Activated T-helper 1 cell treated with anti-CD3 and anti-CD28 coated beads, Interleukin-12 subunit alpha, Interleukin-12 subunit beta, Interleukin-2, Interleukin-4 antibody, amounts not matched to agents 30 ng/mL and 10 ng/mL and 1 ng/mL, durations not matched to agents 14 hours and 24 hours and 36 hours (primary cell): ENCODE data around the gene NCEH1. TPM values are rescaled to one million over a fixed set of nuclear protein-coding genes. Genes with fewer than 3 reads are reported as not detected.
"Not testable (repeated sequence)": the region's sequence is repeated elsewhere in the genome, so short reads cannot be mapped to it uniquely, and the experiment has no call there.

Experiments used
- DNase-seq: peaks from one replicate; pipeline ENCODE4 v3.0.0; 2021; ENCODE audit warnings: low spot score
- H3K27ac Mint-ChIP-seq: one replicate; pipeline ENCODE4 v1.8.0; 2021; ENCODE audit warnings: mild to moderate bottlenecking, mixed read lengths
- H3K27me3 Mint-ChIP-seq: one replicate; pipeline ENCODE4 v1.8.0; 2022; ENCODE audit warnings: mild to moderate bottlenecking, moderate library complexity, mixed read lengths; ENCODE audit not compliant: insufficient read depth
- H3K36me3 Mint-ChIP-seq: one replicate; pipeline ENCODE4 v1.8.0; 2021; ENCODE audit warnings: low read depth, mixed read lengths
- H3K4me1 Mint-ChIP-seq: one replicate; pipeline ENCODE4 v1.8.0; 2021; ENCODE audit warnings: low read depth, mixed read lengths
- H3K4me3 Mint-ChIP-seq: one replicate; pipeline ENCODE4 v1.8.0; 2021; ENCODE audit warnings: mild to moderate bottlenecking, moderate library complexity, mixed read lengths
- H3K9me3 Mint-ChIP-seq: one replicate; pipeline ENCODE4 v1.8.0; 2021; ENCODE audit warnings: mixed read lengths
- intact Hi-C: fragments of 100-400 bp; cut with micrococcal nuclease; formaldehyde crosslinking; loops from one replicate; pipeline ENCODE4 v1.15.1; 2024
- total RNA-seq: library from RNA; stranded (reverse); gene quantifications from 2 replicates; pipeline ENCODE4 v1.2.3, GENCODE V29; 2022

The NCEH1 gene
- total RNA-seq: 7.4 and 8.8 TPM in 2 replicates

GRCh38 chr3:172710664-172711453 lies at the start of gene NCEH1:
Gene NCEH1 (minus strand): TSS chr3:172711067. CDS start chr3:172710984, 83 bp downstream.
- Mint-ChIP-seq H3K36me3 (no peaks in the 10 kb centered on the region), H3K4me1 (peaks cover 20% of the 10 kb centered on the region), H3K27ac (no peak within 1 kb of the TSS), H3K4me3 (peak within 1 kb of the TSS; percentile 91), H3K9me3 (no peaks in the 10 kb centered on the region), H3K27me3 (peaks cover 14% of the 10 kb centered on the region)
- peak; percentile 69 for DNase-seq
- intact Hi-C loops: loop anchor here (1.0 to 2.0 kb wide), 3 partner anchors 38 to 118 kb away; partner anchors contain the start of gene ECT2

GRCh38 chr3:172760416-172760815 lies 49.5 kb upstream of the NCEH1 start:
- H3K9me3 Mint-ChIP-seq, H3K4me3 Mint-ChIP-seq, intact Hi-C loops, H3K27me3 Mint-ChIP-seq, DNase-seq: not testable (repeated sequence)
- H3K4me1 Mint-ChIP-seq: peaks cover 21% of the 10 kb centered on the region
- peaks cover 50% of the 10 kb centered on the region for H3K36me3 Mint-ChIP-seq
- peak overlapping the region; percentile 53 for H3K27ac Mint-ChIP-seq

- no peaks in the 10 kb centered on the region for H3K9me3 Mint-ChIP-seq
These were observed 42.3 kb upstream of the NCEH1 start for GRCh38 chr3:172753125-172753524.

GRCh38 chr3:172752651-172753050 lies 41.8 kb upstream of the NCEH1 start:
- H3K36me3 Mint-ChIP-seq: peaks cover 30% of the 10 kb centered on the region

More at GRCh38 chr3:172753125-172753524, 42.3 kb upstream of the NCEH1 start:
- peaks cover 34% of the 10 kb centered on the region for H3K36me3 Mint-ChIP-seq
- no peak for DNase-seq
- peak overlapping the region; percentile 13 for H3K27ac Mint-ChIP-seq
- no peaks in the 10 kb centered on the region for H3K27me3 Mint-ChIP-seq
- peak overlapping the region; percentile 94 for H3K4me3 Mint-ChIP-seq
- peaks cover 52% of the 10 kb centered on the region for H3K4me1 Mint-ChIP-seq
- intact Hi-C loops: loop anchor here (5.0 to 10.0 kb wide), 4 partner anchors 236 to 1886 kb away; partner anchors contain the start of gene EIF5A2

GRCh38 chr3:172751175-172751704 lies 40.4 kb upstream of the NCEH1 start:
- peaks cover 23% of the 10 kb centered on the region for H3K36me3 Mint-ChIP-seq
- H3K27me3 Mint-ChIP-seq: no peaks in the 10 kb centered on the region
- H3K9me3 Mint-ChIP-seq: no peaks in the 10 kb centered on the region
- no peak for DNase-seq
- intact Hi-C loops: loop anchor here (5.0 to 10.0 kb wide), 4 partner anchors 234 to 1884 kb away; partner anchors contain the start of gene EIF5A2
- H3K4me1 Mint-ChIP-seq: peaks cover 45% of the 10 kb centered on the region
- H3K27ac Mint-ChIP-seq: peak overlapping the region; percentile 97
- H3K4me3 Mint-ChIP-seq: peak overlapping the region; percentile 94

More at GRCh38 chr3:172752651-172753050, 41.8 kb upstream of the NCEH1 start:
- DNase-seq: no peak
- Mint-ChIP-seq H3K27me3 (no peaks in the 10 kb centered on the region), H3K9me3 (no peaks in the 10 kb centered on the region), H3K4me3 (peak overlapping the region; percentile 94), H3K4me1 (peaks cover 52% of the 10 kb centered on the region), H3K27ac (peak overlapping the region; percentile 14)
- intact Hi-C loops: loop anchor here (5.0 to 10.0 kb wide), 4 partner anchors 235 to 1885 kb away; partner anchors contain the start of gene EIF5A2

- Mint-ChIP-seq H3K27me3 (peaks cover 4% of the 10 kb centered on the region), H3K27ac (peak within 1 kb of the TSS; percentile 97), H3K4me3 (peak within 1 kb of the TSS; percentile 94), H3K9me3 (no peaks in the 10 kb centered on the region), H3K4me1 (peaks cover 38% of the 10 kb centered on the region), H3K36me3 (peaks cover 23% of the 10 kb centered on the region)
- DNase-seq: peak; percentile 97
- intact Hi-C loops: loop anchor here (1.0 to 10.0 kb wide), 9 partner anchors 39 to 1883 kb away; partner anchors contain the start of genes EIF5A2, FNDC3B, NCEH1 and TNIK
These were observed 39.7 kb upstream of the NCEH1 start, which contains the start of gene ECT2 for GRCh38 chr3:172750368-172751174. Gene ECT2 (plus strand): TSS chr3:172750726. CDS start chr3:172754531, 3,805 bp downstream.

GRCh38 chr3:172750069-172750367 lies 39.2 kb upstream of the NCEH1 start:
- peaks cover 4% of the 10 kb centered on the region for H3K27me3 Mint-ChIP-seq
- H3K4me3 Mint-ChIP-seq: peak overlapping the region; percentile 94
- DNase-seq: no peak
- H3K27ac Mint-ChIP-seq: peak overlapping the region; percentile 97
- peaks cover 33% of the 10 kb centered on the region for H3K4me1 Mint-ChIP-seq
- H3K36me3 Mint-ChIP-seq: peaks cover 19% of the 10 kb centered on the region
- intact Hi-C loops: loop anchor here (1.0 to 10.0 kb wide), 9 partner anchors 39 to 1883 kb away; partner anchors contain the start of genes EIF5A2, FNDC3B, NCEH1 and TNIK
- no peaks in the 10 kb centered on the region for H3K9me3 Mint-ChIP-seq

- no peak overlapping the region for H3K27ac Mint-ChIP-seq
- H3K4me1 Mint-ChIP-seq: peaks cover 28% of the 10 kb centered on the region
- peak overlapping the region; percentile 94 for H3K4me3 Mint-ChIP-seq
- DNase-seq: no peak
- H3K36me3 Mint-ChIP-seq: peaks cover 15% of the 10 kb centered on the region
- intact Hi-C loops: no loop called here
- H3K9me3 Mint-ChIP-seq: no peaks in the 10 kb centered on the region
- peaks cover 4% of the 10 kb centered on the region for H3K27me3 Mint-ChIP-seq
These were observed 38.5 kb upstream of the NCEH1 start for GRCh38 chr3:172749230-172749965.

GRCh38 chr3:172746475-172746874 lies 35.6 kb upstream of the NCEH1 start:
- no peak overlapping the region for H3K4me3 Mint-ChIP-seq
- no peak for DNase-seq
- peaks cover 7% of the 10 kb centered on the region for H3K27me3 Mint-ChIP-seq
- no peaks in the 10 kb centered on the region for H3K9me3 Mint-ChIP-seq
- peaks cover under 1% of the 10 kb centered on the region for H3K36me3 Mint-ChIP-seq
- peaks cover 2% of the 10 kb centered on the region for H3K4me1 Mint-ChIP-seq
- intact Hi-C loops: no loop called here
- no peak overlapping the region for H3K27ac Mint-ChIP-seq

- H3K4me1 Mint-ChIP-seq: no peaks in the 10 kb centered on the region
- no peak overlapping the region for H3K4me3 Mint-ChIP-seq
- H3K36me3 Mint-ChIP-seq: no peaks in the 10 kb centered on the region
- H3K27ac Mint-ChIP-seq: no peak overlapping the region
- DNase-seq: no peak
- no peaks in the 10 kb centered on the region for H3K9me3 Mint-ChIP-seq
- H3K27me3 Mint-ChIP-seq: peaks cover 4% of the 10 kb centered on the region
- intact Hi-C loops: no loop called here
These were observed 28.6 kb upstream of the NCEH1 start for GRCh38 chr3:172739462-172739861.

GRCh38 chr3:172735014-172735413 lies 24.1 kb upstream of the NCEH1 start:
- DNase-seq: no peak
- H3K4me1 Mint-ChIP-seq: no peaks in the 10 kb centered on the region
- no peak overlapping the region for H3K4me3 Mint-ChIP-seq
- no peak overlapping the region for H3K27ac Mint-ChIP-seq
- intact Hi-C loops: no loop called here
- no peaks in the 10 kb centered on the region for H3K36me3 Mint-ChIP-seq
- H3K9me3 Mint-ChIP-seq: no peaks in the 10 kb centered on the region
- H3K27me3 Mint-ChIP-seq: peaks cover 10% of the 10 kb centered on the region

- H3K4me3 Mint-ChIP-seq: no peak overlapping the region
- DNase-seq: no peak
- no peak overlapping the region for H3K27ac Mint-ChIP-seq
- no peaks in the 10 kb centered on the region for H3K36me3 Mint-ChIP-seq
- no peaks in the 10 kb centered on the region for H3K4me1 Mint-ChIP-seq
- intact Hi-C loops: no loop called here
- H3K9me3 Mint-ChIP-seq: no peaks in the 10 kb centered on the region
- peaks cover 30% of the 10 kb centered on the region for H3K27me3 Mint-ChIP-seq
These were observed 15.5 kb upstream of the NCEH1 start for GRCh38 chr3:172726380-172726779.
